Cardiac fibroblast (primary cell): ENCODE measurements around the gene SHB.

Experiments
- DNase-seq, 2 donors: peaks; one replicate each; pipeline versions ENCODE4 v3.0.0 to v3.0.0-alpha.2; 2010; ENCODE audit warnings: low read depth in 2 of 2
- H3K4me3 ChIP-seq, 2 donors: replicated peaks in 1 of 2; 1 replicate in 1 of 2; 2 replicates in 1 of 2; pipeline ENCODE4 v1.5.1; 2011; ENCODE audit warnings: low read depth in 2 of 2, low read length in 2 of 2, mild to moderate bottlenecking in 2 of 2, moderate library complexity in 1 of 2
- TF ChIP-seq, protein P1 (sequence below): IDR thresholded peaks from one replicate; pipeline ENCODE4 v1.5.1; 2011; ENCODE audit warnings: low read depth, mild to moderate bottlenecking, low read length, inconsistent platforms

The SHB gene

DNA sequence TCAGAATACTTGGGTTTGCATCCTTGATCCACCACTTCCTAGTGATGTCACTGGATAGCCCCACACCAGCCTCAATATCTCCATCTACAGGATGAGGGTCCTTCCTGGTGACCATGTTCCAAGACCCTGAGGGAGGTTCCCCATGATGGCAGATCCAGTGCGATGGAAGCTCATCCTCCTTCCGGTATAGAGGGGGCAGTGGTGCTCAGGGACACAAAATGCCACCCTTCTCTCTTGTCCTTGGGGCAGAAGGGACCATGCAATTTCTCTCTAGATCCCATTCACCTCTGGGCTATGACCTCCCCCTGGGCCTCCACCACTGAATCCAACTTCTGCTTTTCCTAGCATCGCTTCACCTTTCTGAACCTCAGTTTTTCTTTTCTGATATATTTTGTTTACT is 159.7 kb downstream of the SHB start:
- H3K4me3 ChIP-seq: no peak overlapping the region
- no peak for DNase-seq
- TF ChIP-seq, protein P1, sequence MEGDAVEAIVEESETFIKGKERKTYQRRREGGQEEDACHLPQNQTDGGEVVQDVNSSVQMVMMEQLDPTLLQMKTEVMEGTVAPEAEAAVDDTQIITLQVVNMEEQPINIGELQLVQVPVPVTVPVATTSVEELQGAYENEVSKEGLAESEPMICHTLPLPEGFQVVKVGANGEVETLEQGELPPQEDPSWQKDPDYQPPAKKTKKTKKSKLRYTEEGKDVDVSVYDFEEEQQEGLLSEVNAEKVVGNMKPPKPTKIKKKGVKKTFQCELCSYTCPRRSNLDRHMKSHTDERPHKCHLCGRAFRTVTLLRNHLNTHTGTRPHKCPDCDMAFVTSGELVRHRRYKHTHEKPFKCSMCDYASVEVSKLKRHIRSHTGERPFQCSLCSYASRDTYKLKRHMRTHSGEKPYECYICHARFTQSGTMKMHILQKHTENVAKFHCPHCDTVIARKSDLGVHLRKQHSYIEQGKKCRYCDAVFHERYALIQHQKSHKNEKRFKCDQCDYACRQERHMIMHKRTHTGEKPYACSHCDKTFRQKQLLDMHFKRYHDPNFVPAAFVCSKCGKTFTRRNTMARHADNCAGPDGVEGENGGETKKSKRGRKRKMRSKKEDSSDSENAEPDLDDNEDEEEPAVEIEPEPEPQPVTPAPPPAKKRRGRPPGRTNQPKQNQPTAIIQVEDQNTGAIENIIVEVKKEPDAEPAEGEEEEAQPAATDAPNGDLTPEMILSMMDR: no peak

DNA sequence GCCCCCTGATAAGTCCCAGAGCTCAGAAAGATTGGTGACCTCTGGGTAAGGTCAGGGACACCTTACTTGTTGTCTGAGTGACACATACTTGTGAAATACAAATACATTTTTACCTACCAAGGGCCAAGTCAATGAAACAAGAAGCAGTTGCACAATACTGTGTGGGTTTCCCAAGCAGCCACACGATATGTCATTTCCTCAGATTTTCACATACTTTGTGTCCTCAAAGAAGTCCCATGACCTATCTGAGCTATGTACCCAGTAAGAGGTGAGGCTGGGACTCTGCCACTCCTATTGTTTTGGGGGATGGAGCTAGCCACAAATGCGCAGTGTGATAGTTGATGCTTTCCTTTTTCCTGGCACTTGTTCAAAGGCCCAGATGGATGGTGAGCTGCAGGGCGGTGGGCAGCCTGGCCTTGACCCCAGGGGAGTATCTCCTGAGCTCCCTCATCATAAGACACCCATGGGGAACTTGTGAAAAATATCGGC is 160.3 kb downstream of the SHB start:
- peak; percentile 81 to 92 for DNase-seq
- H3K4me3 ChIP-seq: no peak overlapping the region
- TF ChIP-seq, protein P1: no peak

GRCh38 chr9:37908283-37908682 is 160.7 kb downstream of the SHB start:
- TF ChIP-seq, protein P1: no peak
- DNase-seq: peak in 1 of 2 donors; percentile 53
- no peak overlapping the region for H3K4me3 ChIP-seq

- DNase-seq: no peak
- no peak overlapping the region for H3K4me3 ChIP-seq
- TF ChIP-seq, protein P1: no peak
Observed at GRCh38 chr9:37906312-37907239, 162.5 kb downstream of the SHB start.

DNA sequence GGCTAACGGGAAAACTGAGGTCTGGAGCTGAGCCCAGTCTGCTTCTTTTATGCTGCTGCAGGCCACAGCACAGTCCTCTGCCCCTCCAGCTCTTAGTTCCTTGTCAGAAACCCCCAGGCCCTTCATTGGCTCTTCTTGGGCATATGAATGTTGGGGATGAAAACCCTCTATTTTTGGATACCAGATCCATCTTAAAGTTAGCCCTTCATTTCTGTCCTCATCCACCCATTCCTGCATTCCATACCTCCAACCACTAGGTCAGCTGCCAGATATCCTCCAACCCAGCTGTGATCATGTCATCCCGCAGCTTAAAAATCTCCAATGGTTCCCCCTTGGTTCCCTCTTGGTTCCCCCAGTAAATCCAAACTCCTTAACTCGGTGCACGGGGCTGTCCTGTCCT is 163.3 kb downstream of the SHB start:
- no peak for DNase-seq
- TF ChIP-seq, protein P1: no peak
- H3K4me3 ChIP-seq: no peak overlapping the region

DNA sequence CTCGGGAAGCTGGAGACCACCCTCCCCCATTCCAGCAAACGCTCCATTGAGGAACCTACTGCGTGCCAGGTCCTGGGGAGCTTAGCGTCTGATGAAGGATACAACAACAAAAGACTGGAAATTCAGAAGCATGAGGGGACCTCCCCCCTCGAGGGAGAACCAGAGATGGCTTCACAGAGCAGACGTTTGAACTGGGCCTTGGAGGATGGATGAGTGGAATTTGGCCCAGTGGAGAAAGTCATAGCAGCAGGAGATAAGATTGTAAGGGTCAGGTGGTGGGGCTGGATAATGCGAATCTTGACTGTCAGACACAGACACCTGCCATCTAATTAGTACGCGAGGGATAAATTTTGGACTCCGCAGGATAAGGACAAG is 163.9 kb downstream of the SHB start:
- TF ChIP-seq, protein P1: no peak

More for the DNA sequence above, 163.9 kb downstream of the SHB start:
- DNase-seq: no peak
- peak overlapping the region; percentile 68 to 72 for H3K4me3 ChIP-seq
